Right ventricle myocardium inferior (tissue), 1 donor: Measurements from ENCODE around the gene ZNF888. TPM values are rescaled to one million over a fixed set of nuclear protein-coding genes. Genes with fewer than 3 reads are reported as not detected.
"Not testable (repeated sequence)": the region's sequence is repeated elsewhere in the genome, so short reads cannot be mapped to it uniquely, and the experiment has no call there.

Experiments used
- ATAC-seq: fragments of 200-7000 bp; cut with Tn5 transposase; one replicate; pipeline ENCODE4 v1.9.1; 2020; ENCODE audit warnings: mild to moderate bottlenecking, moderate library complexity
- DNase-seq: peaks from one replicate; pipeline ENCODE4 v3.0.0; 2021; ENCODE audit errors: missing footprints
- intact Hi-C: fragments of 100-400 bp; cut with DNase I; formaldehyde crosslinking; loops from one replicate; pipeline ENCODE4 v1.11.0; 2022
- total RNA-seq: library from RNA; stranded (reverse); fragmentation: NEBNext Ultra II Directional; extraction: Animal tissue kit (Norgen Biotek cat#: 25700); gene quantifications from one replicate; pipeline ENCODE4 v1.2.1, GENCODE V29; 2021
- donor health status: DM: no; HTN: yes; CAD: no; lungs with severe emphysema.

Gene ZNF888
- total RNA-seq, 1 donor from 2014 or later, result 1.3 TPM

DNA sequence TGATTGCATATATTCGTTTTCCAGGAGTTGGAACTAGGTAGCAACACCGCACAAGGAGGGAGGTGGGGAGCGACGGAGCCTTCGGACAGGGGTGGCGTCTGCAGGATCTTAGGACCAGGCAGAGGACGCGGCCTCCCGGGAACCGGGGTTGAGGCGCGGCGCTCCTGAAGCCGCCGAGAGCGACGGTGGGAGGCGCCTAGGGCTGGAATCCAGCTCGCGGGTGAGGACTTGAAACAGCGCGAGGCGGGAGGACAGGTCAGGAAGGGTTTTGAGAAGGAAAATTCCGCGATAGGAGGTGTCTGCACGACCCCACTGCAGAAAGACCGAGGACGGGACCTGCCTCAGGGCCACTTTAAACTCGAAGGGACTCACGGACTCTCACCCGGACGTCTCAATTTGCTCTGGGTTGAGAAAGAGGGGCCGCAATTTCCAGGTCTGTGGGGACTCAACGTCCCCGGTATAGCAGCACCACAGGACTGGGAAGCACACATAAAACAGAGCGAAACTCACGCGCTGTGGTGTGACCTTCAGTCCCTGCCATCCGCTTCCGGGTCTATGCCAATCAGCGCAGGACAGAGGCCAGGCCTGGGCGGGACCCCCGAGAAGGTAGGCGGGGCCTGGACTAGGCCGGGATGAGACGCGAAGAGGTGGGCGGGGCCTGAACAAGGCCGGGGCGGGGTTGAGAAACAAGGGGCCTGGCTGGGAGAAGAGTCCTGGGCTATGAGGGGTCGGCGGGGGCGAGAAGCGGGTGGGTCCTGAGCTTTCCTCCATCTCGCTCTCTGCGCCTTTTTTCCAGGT is 25.9 kb downstream of the ZNF888 start, which contains the start of gene ZNF320:
TSS of gene ZNF320 (minus strand) at position 498 of the 798 bp plus-strand sequence. CDS start 7,380 bp downstream, outside the sequence.
- intact Hi-C loops, result no loop called here
- peak; percentile 99 for DNase-seq
- ATAC-seq, result peak; percentile 100

DNA sequence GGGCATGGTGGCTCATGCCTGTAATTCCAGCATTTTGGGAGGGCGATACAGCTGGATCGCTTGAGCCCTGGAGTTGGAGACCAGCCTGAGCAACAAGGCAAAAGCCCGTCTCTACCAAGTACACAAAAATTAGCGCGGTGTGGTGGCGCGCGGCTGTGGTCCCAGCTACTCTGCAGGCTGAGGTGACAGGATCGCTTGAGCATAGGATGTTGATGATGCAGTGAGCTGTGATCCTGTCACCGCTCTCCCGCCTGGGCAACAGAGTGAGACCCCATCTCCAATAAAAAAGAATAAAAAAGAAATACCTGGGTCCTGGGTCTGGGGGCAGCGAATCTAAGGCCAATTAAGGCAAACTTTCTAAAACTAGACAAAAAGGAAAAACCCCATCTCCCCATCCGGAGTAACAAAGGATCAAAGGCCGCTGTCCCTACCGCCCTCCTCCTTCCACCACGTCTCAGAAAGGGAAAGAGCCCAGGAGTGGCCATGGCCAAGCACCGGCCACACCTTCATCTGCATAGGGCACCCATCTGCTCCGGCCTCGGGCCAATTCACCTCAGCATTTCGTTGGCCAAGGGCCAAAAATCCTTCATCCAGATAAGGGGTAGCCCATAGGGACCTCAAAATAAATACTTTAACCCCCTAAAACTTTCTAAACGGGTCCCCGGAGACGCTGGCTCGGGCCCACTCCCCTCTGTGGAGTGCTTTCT is 26.6 kb downstream of the ZNF888 start:
- DNase-seq (no peak), ATAC-seq (no peak)
- intact Hi-C loops, result no loop called here

DNA sequence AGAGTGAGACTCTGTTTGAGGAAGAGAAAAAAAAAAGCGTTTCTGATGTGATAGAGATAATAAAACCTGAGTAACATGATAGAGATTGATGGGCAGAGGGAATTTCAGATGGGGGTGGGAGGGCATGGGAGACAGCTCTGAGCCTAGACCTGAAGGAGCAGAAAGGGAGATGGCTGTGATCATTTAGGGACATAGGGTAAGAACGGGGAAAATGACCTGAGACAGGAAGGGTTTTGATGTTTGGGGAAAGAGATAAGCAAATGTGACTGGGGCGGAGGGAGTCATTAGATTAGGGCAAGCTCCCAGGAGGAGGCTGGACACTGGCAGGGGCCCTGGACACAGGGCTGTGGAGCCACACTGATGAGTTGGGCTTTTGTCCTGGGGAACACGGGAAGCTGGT is 31.9 kb downstream of the ZNF888 start:
- no peak for ATAC-seq
- DNase-seq, result no peak

DNA sequence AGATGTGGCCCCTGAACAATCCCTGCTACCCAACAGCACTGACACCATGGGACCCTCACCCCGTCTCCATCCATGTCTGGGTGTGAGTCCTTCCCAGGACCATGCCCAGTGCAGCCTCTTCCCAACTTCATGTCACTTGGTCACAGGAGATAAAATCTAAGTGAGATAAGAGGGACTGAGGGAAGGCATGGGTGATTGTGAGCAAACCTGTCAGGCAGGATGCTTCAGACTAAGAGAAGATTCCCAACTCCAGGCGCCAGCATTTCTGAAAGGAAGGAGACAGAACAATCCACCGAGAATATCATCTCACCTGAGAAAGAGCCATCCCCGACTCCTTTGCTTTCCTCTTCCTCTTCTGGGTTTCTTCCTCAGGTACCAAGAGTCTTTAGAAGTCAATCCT is 33.3 kb downstream of the ZNF888 start:
- intact Hi-C loops, result no loop called here
- ATAC-seq, result no peak
- no peak for DNase-seq

More for the DNA sequence above, 31.9 kb downstream of the ZNF888 start:
- intact Hi-C loops, result no loop called here

DNA sequence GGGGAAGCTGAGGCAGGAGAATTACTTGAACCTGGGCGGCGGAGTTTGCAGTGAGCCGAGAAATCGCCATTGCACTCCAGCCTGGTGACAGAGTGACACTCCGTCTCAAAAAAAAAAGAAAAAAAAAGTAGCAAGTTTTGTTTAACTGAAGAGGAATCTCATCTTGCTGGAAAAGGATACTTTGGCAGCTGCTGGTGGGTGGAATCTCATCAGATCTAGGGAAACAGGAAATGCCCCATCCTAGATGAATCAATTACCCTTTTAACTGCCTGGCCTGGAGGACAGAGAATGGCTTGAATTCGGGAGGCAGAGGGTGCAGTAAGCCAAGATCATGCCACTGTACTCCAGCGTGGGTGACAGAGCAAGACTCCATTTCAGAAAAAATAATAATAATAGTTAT is 34.2 kb downstream of the ZNF888 start:
- intact Hi-C loops, result no loop called here
- ATAC-seq (no peak), DNase-seq (no peak)

DNA sequence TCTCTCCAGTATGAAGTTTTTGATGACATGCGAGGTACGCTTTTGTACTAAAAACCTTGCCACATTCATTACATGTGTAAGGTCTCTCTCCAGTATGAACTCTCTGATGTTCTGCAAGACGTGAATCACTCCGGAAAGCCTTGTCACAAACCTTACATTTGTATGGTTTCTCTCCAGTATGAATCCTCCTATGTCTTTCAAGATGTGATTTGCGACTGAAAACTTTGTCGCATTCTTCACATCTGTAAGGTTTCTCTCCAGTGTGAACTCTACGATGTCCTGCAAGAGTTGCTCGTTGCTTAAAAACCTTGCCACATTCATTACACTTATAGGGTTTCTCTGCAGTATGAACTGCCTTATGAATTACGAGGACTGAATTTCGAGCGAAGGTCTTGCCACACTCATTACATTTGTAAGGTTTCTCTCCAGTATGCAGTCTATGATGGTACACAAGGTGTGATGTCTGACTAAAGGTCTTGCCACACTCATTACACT is 42.3 kb downstream of the ZNF888 start:
- DNase-seq, result no peak
- no peak for ATAC-seq
- intact Hi-C loops, result no loop called here

DNA sequence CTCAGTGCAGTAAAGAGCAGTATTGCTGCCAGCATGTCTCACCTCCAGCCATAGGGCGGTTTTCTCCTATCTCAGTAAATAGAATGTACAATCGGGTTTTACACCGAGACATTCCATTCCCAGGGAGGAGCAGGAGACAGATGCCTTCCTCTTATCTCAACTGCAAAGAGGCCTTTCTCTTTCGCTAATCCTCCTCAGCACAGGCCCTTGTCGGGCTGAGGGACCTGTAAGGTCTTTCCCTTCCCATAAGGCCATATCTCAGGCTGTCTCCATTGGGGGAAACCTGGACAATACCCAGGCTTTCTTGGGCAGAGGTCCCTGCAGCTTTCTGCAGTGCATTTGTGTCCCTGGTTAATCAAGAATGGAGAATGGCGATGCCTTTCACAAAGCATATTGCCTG is 50.2 kb downstream of the ZNF888 start:
- intact Hi-C loops, ATAC-seq, DNase-seq: not testable (repeated sequence)

DNA sequence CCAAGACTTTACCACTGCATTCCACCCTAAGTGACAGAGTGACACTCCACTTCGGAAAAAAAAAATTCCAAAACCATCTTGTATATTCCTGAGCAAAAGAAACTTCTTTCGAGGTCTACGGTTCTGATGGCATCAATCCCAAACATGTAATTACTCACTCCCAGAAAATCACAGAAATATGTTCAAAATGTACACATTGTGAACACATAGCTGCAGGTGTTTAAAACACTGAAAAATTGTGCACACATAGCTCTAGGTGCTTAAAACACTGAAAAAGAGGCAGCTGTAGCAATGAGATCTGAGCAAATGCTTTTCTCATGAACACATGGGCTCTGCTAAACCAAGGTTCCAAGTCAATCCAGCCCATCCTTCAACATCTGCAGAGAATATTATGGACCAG is 51.8 kb downstream of the ZNF888 start:
- ATAC-seq, result no peak
- intact Hi-C loops, result no loop called here
- DNase-seq, result no peak

DNA sequence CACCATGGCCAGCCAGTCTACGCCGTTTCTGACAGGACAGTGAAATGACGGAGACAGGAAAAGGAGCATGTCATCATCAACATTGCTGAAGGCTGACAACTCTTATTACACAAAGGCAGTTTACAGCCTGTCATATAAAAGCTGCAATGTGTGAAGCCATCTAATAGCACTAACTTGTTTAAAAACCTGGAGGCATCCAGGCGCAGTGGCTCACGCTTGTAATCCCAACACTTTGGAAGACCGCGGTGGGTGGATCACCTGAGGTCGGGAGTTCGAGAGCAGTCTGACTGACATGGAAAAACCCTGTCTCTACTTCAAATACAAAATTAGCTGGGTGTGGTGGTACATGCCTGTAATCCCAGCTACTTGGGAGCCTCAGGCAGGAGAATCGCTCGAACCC is 55.2 kb downstream of the ZNF888 start:
- intact Hi-C loops, ATAC-seq, DNase-seq: not testable (repeated sequence)

DNA sequence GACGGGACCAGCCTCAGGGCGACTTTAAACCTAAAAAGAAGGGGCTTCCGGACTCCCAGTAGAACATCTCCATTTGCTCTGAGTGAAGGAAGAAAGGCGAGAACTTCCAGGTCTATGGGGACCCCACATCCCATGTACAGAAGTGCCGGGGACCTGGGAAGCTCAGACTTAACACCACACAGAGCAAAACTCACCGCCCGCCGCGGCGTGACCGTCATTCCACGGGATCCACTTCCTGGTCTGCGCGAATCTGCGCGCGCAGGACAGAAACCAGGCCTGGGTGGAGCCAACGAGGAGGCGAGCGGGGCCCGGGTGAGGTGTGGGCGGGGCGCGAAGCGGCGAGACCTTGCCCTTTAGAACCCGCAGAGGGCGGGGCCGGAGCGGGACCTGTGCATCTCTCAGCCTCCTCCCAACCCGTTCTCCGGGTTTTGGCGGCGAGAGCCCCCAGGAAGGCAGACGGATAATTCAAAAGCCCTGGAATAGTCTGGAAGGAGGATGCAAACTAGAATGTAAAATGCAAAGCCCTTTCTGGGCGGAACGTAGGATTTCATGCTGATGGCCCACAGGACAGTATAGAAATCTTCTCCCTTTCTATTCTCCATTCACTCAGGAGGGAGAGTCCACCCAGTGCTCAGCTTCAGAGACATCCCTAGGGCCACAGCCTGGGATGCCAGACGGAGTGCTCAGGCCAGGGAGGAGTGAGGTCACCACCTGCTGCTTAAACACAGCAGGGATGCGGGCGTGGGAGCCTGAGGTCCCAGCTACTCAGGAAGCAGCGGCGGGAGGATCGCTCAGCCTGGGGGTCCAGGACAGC is 65.6 kb downstream of the ZNF888 start, which contains the start of gene ZNF468:
TSS of gene ZNF468 (minus strand) at position 242 of the 814 bp plus-strand sequence. CDS start 3,347 bp downstream, outside the sequence.
- ATAC-seq (peak; percentile 100), DNase-seq (peak; percentile 76)
- intact Hi-C loops, result loop anchor here (5.0 kb wide), 1 partner anchor 35 kb away; the partner anchor contains the start of gene ZNF28

DNA sequence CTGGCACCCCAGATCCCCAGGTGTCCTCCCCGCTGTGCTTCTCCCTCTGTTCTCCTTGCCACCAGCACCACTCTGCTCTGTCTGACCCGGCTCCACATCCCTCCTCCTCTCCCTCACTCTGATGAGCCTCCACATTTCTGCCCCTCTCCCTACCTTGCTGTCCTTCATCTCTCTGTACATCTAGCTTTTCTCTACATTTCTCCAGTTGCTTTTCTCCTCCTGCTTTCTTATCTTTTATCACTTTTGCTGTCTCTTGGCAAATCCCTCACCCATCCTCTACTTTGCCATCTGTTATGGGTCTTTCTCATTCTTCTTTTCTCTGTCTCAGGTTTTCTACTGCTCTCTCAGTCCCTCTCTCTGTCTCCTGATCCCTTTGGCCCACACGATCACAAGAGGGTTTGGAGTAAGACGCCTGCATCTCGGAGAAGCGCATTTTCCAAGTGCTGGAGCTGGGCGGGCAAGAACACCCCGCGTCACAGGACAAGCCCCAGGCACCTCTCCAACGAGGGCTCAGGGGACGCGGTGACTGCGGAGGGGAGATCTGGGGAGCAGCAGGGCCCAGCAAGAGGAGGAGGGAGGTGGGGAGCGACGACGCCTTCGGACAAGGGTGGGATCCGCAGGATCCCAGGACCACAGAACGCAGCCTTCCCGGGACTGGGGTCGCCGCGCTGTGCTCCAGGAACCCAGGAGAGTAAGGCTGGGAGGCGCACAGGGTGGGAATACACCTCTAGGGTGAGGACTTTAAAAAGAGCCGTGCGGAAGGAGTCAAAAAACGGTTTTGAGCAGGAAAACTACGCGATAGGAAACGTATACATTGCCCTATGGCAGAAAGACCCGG is 66.5 kb downstream of the ZNF888 start:
- not testable (repeated sequence) for DNase-seq, ATAC-seq
- intact Hi-C loops, result loop anchor here (5.0 kb wide), 1 partner anchor 34 kb away; the partner anchor contains the start of gene ZNF28

Other genes with a start within 250 kb of the ZNF888 start
- 7.4 TPM for gene ZNF611, start 188.4 kb downstream of the ZNF888 start, total RNA-seq
- gene ZNF600, start 136.6 kb downstream of the ZNF888 start, total RNA-seq, result 2.8 TPM
- gene ZNF28, start 101.8 kb downstream of the ZNF888 start, total RNA-seq, result 9.3 TPM
- 7.1 TPM for gene ZNF468, start 65.8 kb downstream of the ZNF888 start, total RNA-seq
- gene ZNF320, start 25.8 kb downstream of the ZNF888 start, total RNA-seq, result 10.4 TPM
- gene ZNF816, start 39.5 kb upstream of the ZNF888 start, total RNA-seq, result 4.4 TPM
- gene ERVV-1, start 90.5 kb upstream of the ZNF888 start, total RNA-seq, result not detected
- not detected for gene ERVV-2, start 121.3 kb upstream of the ZNF888 start, total RNA-seq
- 16.5 TPM for gene ZNF160, start 180.0 kb upstream of the ZNF888 start, total RNA-seq
- 18.6 TPM for gene ZNF415, start 209.5 kb upstream of the ZNF888 start, total RNA-seq
- gene ZNF347, start 235.6 kb upstream of the ZNF888 start, total RNA-seq, result 5.1 TPM